PC-3 (cell line): ENCODE results near the gene BACH2. TPM values are rescaled to one million over a fixed set of nuclear protein-coding genes. Genes with fewer than 3 reads are reported as not detected.

Source experiments
- ATAC-seq: fragments of 200-7000 bp; cut with Tn5 transposase; 2 replicates; pipeline ENCODE4 v1.9.1; 2020; ENCODE audit warnings: mild to moderate bottlenecking, moderate library complexity
- Bru-seq: library from RNA; stranded (reverse); fragments of 400-500 nt; gene quantifications from one replicate; lab custom pipeline; 2021; lab: Mats Ljungman, UMichigan
- BruChase-seq, 2 experiments: library from RNA; stranded (reverse); fragments of 400-500 nt; gene quantifications; one replicate each; lab custom pipeline; 2021; lab: Mats Ljungman, UMichigan
- BruUV-seq: library from RNA; stranded (reverse); fragments of 400-500 nt; replicated peaks from 2 replicates; lab custom pipeline; 2021; lab: Mats Ljungman, UMichigan
- CTCF ChIA-PET: fragments of 300-600 bp; sonication (Branson Sonifier 250); formaldehyde crosslinking; loops from one replicate; lab custom pipeline; 2022; ENCODE audit warnings: antibody characterized with exemption; lab: Charles Lee
- POLR2A ChIA-PET: fragments of 300-600 bp; sonication (Branson Sonifier 250); formaldehyde crosslinking; loops from one replicate; lab custom pipeline; 2022; ENCODE audit warnings: antibody characterized with exemption; ENCODE audit not compliant: unreplicated experiment; lab: Charles Lee
- DNase-seq: peaks from one replicate; pipeline ENCODE4 v3.0.0-alpha.2; 2015
- H2AFZ ChIP-seq: fragments of 300-600 bp; sonication (generic); 2 replicates; pipeline ENCODE4 v1.6.0; 2016; ENCODE audit warnings: antibody characterized with exemption, low read length
- H3F3A ChIP-seq: fragments of 300-600 bp; sonication (generic); one replicate; pipeline ENCODE4 v1.6.0; 2017; ENCODE audit warnings: antibody characterized with exemption, low read length, control low read depth, mild to moderate bottlenecking; ENCODE audit not compliant: unreplicated experiment
- H3K27ac ChIP-seq: fragments of 300-600 bp; sonication (generic); 2 replicates; pipeline ENCODE4 v1.5.1; 2016; ENCODE audit warnings: mild to moderate bottlenecking, low read length
- H3K27me3 ChIP-seq: fragments of 300-600 bp; sonication (generic); 2 replicates; pipeline ENCODE4 v1.6.1; 2016; ENCODE audit warnings: low read length, mixed read lengths
- H3K36me3 ChIP-seq: fragments of 300-600 bp; sonication (generic); 2 replicates; pipeline ENCODE4 v1.6.1; 2016; ENCODE audit warnings: low read depth, mixed run types, low read length, mixed read lengths
- H3K4me1 ChIP-seq: fragments of 300-600 bp; sonication (generic); 2 replicates; pipeline ENCODE4 v1.5.1; 2016; ENCODE audit warnings: low read length; ENCODE audit not compliant: insufficient read depth
- H3K4me2 ChIP-seq: fragments of 300-600 bp; sonication (generic); 2 replicates; pipeline ENCODE4 v1.6.0; 2016; ENCODE audit warnings: low read length
- H3K4me3 ChIP-seq: fragments of 300-600 bp; sonication (generic); 2 replicates; pipeline ENCODE4 v1.5.1; 2016; ENCODE audit warnings: mild to moderate bottlenecking, low read length, mixed read lengths
- H3K79me2 ChIP-seq: fragments of 300-600 bp; sonication (generic); 2 replicates; pipeline ENCODE4 v1.6.1; 2017; ENCODE audit warnings: low read length, mixed read lengths
- H3K9ac ChIP-seq: fragments of 300-600 bp; sonication (generic); 2 replicates; pipeline ENCODE4 v1.6.0; 2016; ENCODE audit warnings: mild to moderate bottlenecking, low read length
- H3K9me2 ChIP-seq: fragments of 300-600 bp; sonication (generic); replicated peaks from 2 replicates; pipeline ENCODE4 v1.6.1; 2016; ENCODE audit warnings: mixed run types, low read length, mixed read lengths
- H3K9me3 ChIP-seq: fragments of 300-600 bp; sonication (generic); 2 replicates; pipeline ENCODE4 v1.6.1; 2016; ENCODE audit warnings: low read length, mixed read lengths
- H4K20me1 ChIP-seq: fragments of 300-600 bp; sonication (generic); 2 replicates; pipeline ENCODE4 v1.6.1; 2016; ENCODE audit warnings: low read length, mixed read lengths
- CTCF ChIP-seq: fragments of 300-600 bp; sonication (generic); conservative IDR thresholded peaks from 2 replicates; pipeline ENCODE4 v1.5.1; 2017; ENCODE audit warnings: antibody characterized with exemption, low read depth, mild to moderate bottlenecking, low read length
- EZH2 ChIP-seq: fragments of 300-600 bp; sonication (generic); IDR thresholded peaks from one replicate; pipeline ENCODE4 v1.6.1; 2017; ENCODE audit warnings: antibody characterized with exemption, mild to moderate bottlenecking, low read length; ENCODE audit not compliant: unreplicated experiment
- EZH2phosphoT487 ChIP-seq: fragments of 300-600 bp; sonication (generic); IDR thresholded peaks from 2 replicates; pipeline ENCODE4 v1.6.1; 2018; ENCODE audit warnings: mild to moderate bottlenecking, antibody characterized with exemption, low read length, borderline replicate concordance
- intact Hi-C: fragments of 100-400 bp; cut with micrococcal nuclease; formaldehyde crosslinking; loops from 2 replicates; pipeline ENCODE4 v1.9.0; 2023
- long read RNA-seq: library from polyadenylated mRNA; unstranded; transcript quantifications from one replicate; pipeline ENCODE4 v2.0.0, GENCODE V29; 2021; ENCODE audit not compliant: unreplicated experiment
- total RNA-seq: library from RNA; depleted of rRNA; stranded (reverse); fragments of >200 nt; gene quantifications from 2 replicates; pipeline ENCODE4 v1.2.3, GENCODE V29; 2014; rRNA removed

The BACH2 gene
- total RNA-seq (4.8 and 7.0 TPM in 2 replicates), Bru-seq, nascent RNA (percentile 44 among the genes with signal in this experiment), BruChase-seq, experiment 1, labeled RNA remaining after a 6-hour chase (percentile 31 among the genes with signal in this experiment), BruChase-seq, experiment 2, labeled RNA remaining after a 2-hour chase (percentile 35 among the genes with signal in this experiment)
- long read RNA-seq, partial matches to known transcripts: 1 of 2 reads
- long read RNA-seq, other reads (novel, unspliced or antisense): 1 of 2 reads

- H3K9me2 ChIP-seq: no peaks in the 10 kb centered on the region
- H3K36me3 ChIP-seq: no peaks in the 10 kb centered on the region
- peak; percentile 84 for DNase-seq
- no peaks in the 10 kb centered on the region for H3K9me3 ChIP-seq
- H3F3A ChIP-seq: no peaks in the 10 kb centered on the region
- H3K9ac ChIP-seq: peak within 1 kb of the TSS; percentile 57
- peak; percentile 70 for ATAC-seq
- H4K20me1 ChIP-seq: no peaks in the 10 kb centered on the region
- H3K4me1 ChIP-seq: 0 out of 2 replicates have a peak, but pooled peaks cover 4% of the 10 kb centered on the region
- H3K4me2 ChIP-seq: peak within 1 kb of the TSS; percentile 97
- BruUV-seq: no TSS peak
- H3K4me3 ChIP-seq: peak within 1 kb of the TSS; percentile 90
- POLR2A ChIA-PET: no interaction called here
- H2AFZ ChIP-seq: peak within 1 kb of the TSS; percentile 78
- H3K27ac ChIP-seq: no peak within 1 kb of the TSS
- intact Hi-C loops: loop anchor here (2.0 to 5.0 kb wide), 3 partner anchors 96 to 354 kb away; no protein-coding TSS in a partner anchor
- no peak for TF ChIP-seq CTCF
- TF ChIP-seq EZH2: no peak
- TF ChIP-seq EZH2phosphoT487: 0 out of 2 replicates have a peak, but pooled peaks have one; percentile 35
- CTCF ChIA-PET: no interaction called here
- H3K27me3 ChIP-seq: no peaks in the 10 kb centered on the region
- H3K79me2 ChIP-seq: 0 out of 2 replicates have a peak, but pooled peaks cover 7% of the 10 kb centered on the region
Measured at GRCh38 chr6:90296341-90297114, at the start of gene BACH2. Gene BACH2, minus strand, starts transcription at chr6:90296843. Its CDS starts 287,999 bp downstream, at chr6:90008844.

GRCh38 chr6:90343576-90343975 lies 46.9 kb upstream of the BACH2 start:
- H3K27me3 ChIP-seq: no peaks in the 10 kb centered on the region
- H3K36me3 ChIP-seq: no peaks in the 10 kb centered on the region
- no peak overlapping the region for H3K4me3 ChIP-seq
- no peaks in the 10 kb centered on the region for H3K9me3 ChIP-seq
- ChIA-PET CTCF (interaction anchor here (0.7 kb wide), 1 partner anchor 49 kb away, joined by 4 read pairs; no protein-coding TSS in a partner anchor), POLR2A (interaction anchor here (0.6 kb wide), 1 partner anchor 486 kb away, joined by 3 read pairs; no protein-coding TSS in a partner anchor)
- DNase-seq (peak; percentile 54), ATAC-seq (peak; percentile 48; the same call in 1 of the 2 replicates)
- no peaks in the 10 kb centered on the region for H3K9me2 ChIP-seq
- TF ChIP-seq EZH2phosphoT487: no peak
- TF ChIP-seq CTCF: no peak; the same call in 1 of the 2 replicates
- no peak for TF ChIP-seq EZH2
- no peaks in the 10 kb centered on the region for H3K79me2 ChIP-seq
- H3F3A ChIP-seq: no peaks in the 10 kb centered on the region
- H2AFZ ChIP-seq: no peak overlapping the region
- H4K20me1 ChIP-seq: no peaks in the 10 kb centered on the region
- H3K9ac ChIP-seq: no peak overlapping the region
- H3K4me2 ChIP-seq: no peak overlapping the region
- no peak overlapping the region for H3K27ac ChIP-seq
- BruUV-seq: no TSS peak
- intact Hi-C loops: no loop called here
- H3K4me1 ChIP-seq: no peaks in the 10 kb centered on the region
